PC-3 (cell line): ENCODE data around the gene CLEC4E. TPM values are rescaled to one million over a fixed set of nuclear protein-coding genes. Genes with fewer than 3 reads are reported as not detected.

Source experiments
- ATAC-seq: fragments of 200-7000 bp; cut with Tn5 transposase; 2 replicates; pipeline ENCODE4 v1.9.1; 2020; ENCODE audit warnings: mild to moderate bottlenecking, moderate library complexity
- BruUV-seq: library from RNA; stranded (reverse); fragments of 400-500 nt; replicated peaks from 2 replicates; lab custom pipeline; 2021; lab: Mats Ljungman, UMichigan
- CTCF ChIA-PET: fragments of 300-600 bp; sonication (Branson Sonifier 250); formaldehyde crosslinking; loops from one replicate; lab custom pipeline; 2022; ENCODE audit warnings: antibody characterized with exemption; lab: Charles Lee
- POLR2A ChIA-PET: fragments of 300-600 bp; sonication (Branson Sonifier 250); formaldehyde crosslinking; loops from one replicate; lab custom pipeline; 2022; ENCODE audit warnings: antibody characterized with exemption; ENCODE audit not compliant: unreplicated experiment; lab: Charles Lee
- DNase-seq: peaks from one replicate; pipeline ENCODE4 v3.0.0-alpha.2; 2015
- H2AFZ ChIP-seq: fragments of 300-600 bp; sonication (generic); 2 replicates; pipeline ENCODE4 v1.6.0; 2016; ENCODE audit warnings: antibody characterized with exemption, low read length
- H3F3A ChIP-seq: fragments of 300-600 bp; sonication (generic); one replicate; pipeline ENCODE4 v1.6.0; 2017; ENCODE audit warnings: antibody characterized with exemption, low read length, control low read depth, mild to moderate bottlenecking; ENCODE audit not compliant: unreplicated experiment
- H3K27ac ChIP-seq: fragments of 300-600 bp; sonication (generic); 2 replicates; pipeline ENCODE4 v1.5.1; 2016; ENCODE audit warnings: mild to moderate bottlenecking, low read length
- H3K27me3 ChIP-seq: fragments of 300-600 bp; sonication (generic); 2 replicates; pipeline ENCODE4 v1.6.1; 2016; ENCODE audit warnings: low read length, mixed read lengths
- H3K36me3 ChIP-seq: fragments of 300-600 bp; sonication (generic); 2 replicates; pipeline ENCODE4 v1.6.1; 2016; ENCODE audit warnings: low read depth, mixed run types, low read length, mixed read lengths
- H3K4me1 ChIP-seq: fragments of 300-600 bp; sonication (generic); 2 replicates; pipeline ENCODE4 v1.5.1; 2016; ENCODE audit warnings: low read length; ENCODE audit not compliant: insufficient read depth
- H3K4me2 ChIP-seq: fragments of 300-600 bp; sonication (generic); 2 replicates; pipeline ENCODE4 v1.6.0; 2016; ENCODE audit warnings: low read length
- H3K4me3 ChIP-seq: fragments of 300-600 bp; sonication (generic); 2 replicates; pipeline ENCODE4 v1.5.1; 2016; ENCODE audit warnings: mild to moderate bottlenecking, low read length, mixed read lengths
- H3K79me2 ChIP-seq: fragments of 300-600 bp; sonication (generic); 2 replicates; pipeline ENCODE4 v1.6.1; 2017; ENCODE audit warnings: low read length, mixed read lengths
- H3K9ac ChIP-seq: fragments of 300-600 bp; sonication (generic); 2 replicates; pipeline ENCODE4 v1.6.0; 2016; ENCODE audit warnings: mild to moderate bottlenecking, low read length
- H3K9me2 ChIP-seq: fragments of 300-600 bp; sonication (generic); replicated peaks from 2 replicates; pipeline ENCODE4 v1.6.1; 2016; ENCODE audit warnings: mixed run types, low read length, mixed read lengths
- H3K9me3 ChIP-seq: fragments of 300-600 bp; sonication (generic); 2 replicates; pipeline ENCODE4 v1.6.1; 2016; ENCODE audit warnings: low read length, mixed read lengths
- H4K20me1 ChIP-seq: fragments of 300-600 bp; sonication (generic); 2 replicates; pipeline ENCODE4 v1.6.1; 2016; ENCODE audit warnings: low read length, mixed read lengths
- EZH2 ChIP-seq: fragments of 300-600 bp; sonication (generic); IDR thresholded peaks from one replicate; pipeline ENCODE4 v1.6.1; 2017; ENCODE audit warnings: antibody characterized with exemption, mild to moderate bottlenecking, low read length; ENCODE audit not compliant: unreplicated experiment
- EZH2phosphoT487 ChIP-seq: fragments of 300-600 bp; sonication (generic); IDR thresholded peaks from 2 replicates; pipeline ENCODE4 v1.6.1; 2018; ENCODE audit warnings: mild to moderate bottlenecking, antibody characterized with exemption, low read length, borderline replicate concordance
- intact Hi-C: fragments of 100-400 bp; cut with micrococcal nuclease; formaldehyde crosslinking; loops from 2 replicates; pipeline ENCODE4 v1.9.0; 2023
- total RNA-seq: library from RNA; depleted of rRNA; stranded (reverse); fragments of >200 nt; gene quantifications from 2 replicates; pipeline ENCODE4 v1.2.3, GENCODE V29; 2014; rRNA removed
- TF ChIP-seq, protein P1 (sequence below): fragments of 300-600 bp; sonication (generic); conservative IDR thresholded peaks from 2 replicates; pipeline ENCODE4 v1.5.1; 2017; ENCODE audit warnings: antibody characterized with exemption, low read depth, mild to moderate bottlenecking, low read length

The CLEC4E gene
- total RNA-seq, 1 experiment from 2014 or later: not detected

GRCh38 chr12:8493084-8493483, 47.6 kb downstream of the CLEC4E start:
- Histone ChIP-seq H3K79me2 (no peaks in the 10 kb centered on the region), H3K4me2 (no peak overlapping the region), H3F3A (no peaks in the 10 kb centered on the region), H3K36me3 (no peaks in the 10 kb centered on the region), H3K27me3 (peaks cover 25% of the 10 kb centered on the region), H3K4me1 (no peaks in the 10 kb centered on the region), H4K20me1 (no peaks in the 10 kb centered on the region), H3K4me3 (no peak overlapping the region), H3K9me2 (no peaks in the 10 kb centered on the region), H3K9ac (no peak overlapping the region), H2AFZ (no peak overlapping the region), H3K27ac (no peak overlapping the region), H3K9me3 (no peaks in the 10 kb centered on the region)
- DNase-seq (no peak), ATAC-seq (no peak)
- ChIA-PET POLR2A (no interaction called here), CTCF (no interaction called here)
- BruUV-seq: no TSS peak
- TF ChIP-seq EZH2phosphoT487: no peak
- TF ChIP-seq, protein P1, sequence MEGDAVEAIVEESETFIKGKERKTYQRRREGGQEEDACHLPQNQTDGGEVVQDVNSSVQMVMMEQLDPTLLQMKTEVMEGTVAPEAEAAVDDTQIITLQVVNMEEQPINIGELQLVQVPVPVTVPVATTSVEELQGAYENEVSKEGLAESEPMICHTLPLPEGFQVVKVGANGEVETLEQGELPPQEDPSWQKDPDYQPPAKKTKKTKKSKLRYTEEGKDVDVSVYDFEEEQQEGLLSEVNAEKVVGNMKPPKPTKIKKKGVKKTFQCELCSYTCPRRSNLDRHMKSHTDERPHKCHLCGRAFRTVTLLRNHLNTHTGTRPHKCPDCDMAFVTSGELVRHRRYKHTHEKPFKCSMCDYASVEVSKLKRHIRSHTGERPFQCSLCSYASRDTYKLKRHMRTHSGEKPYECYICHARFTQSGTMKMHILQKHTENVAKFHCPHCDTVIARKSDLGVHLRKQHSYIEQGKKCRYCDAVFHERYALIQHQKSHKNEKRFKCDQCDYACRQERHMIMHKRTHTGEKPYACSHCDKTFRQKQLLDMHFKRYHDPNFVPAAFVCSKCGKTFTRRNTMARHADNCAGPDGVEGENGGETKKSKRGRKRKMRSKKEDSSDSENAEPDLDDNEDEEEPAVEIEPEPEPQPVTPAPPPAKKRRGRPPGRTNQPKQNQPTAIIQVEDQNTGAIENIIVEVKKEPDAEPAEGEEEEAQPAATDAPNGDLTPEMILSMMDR: no peak
- TF ChIP-seq EZH2: no peak
- intact Hi-C loops: no loop called here

DNA sequence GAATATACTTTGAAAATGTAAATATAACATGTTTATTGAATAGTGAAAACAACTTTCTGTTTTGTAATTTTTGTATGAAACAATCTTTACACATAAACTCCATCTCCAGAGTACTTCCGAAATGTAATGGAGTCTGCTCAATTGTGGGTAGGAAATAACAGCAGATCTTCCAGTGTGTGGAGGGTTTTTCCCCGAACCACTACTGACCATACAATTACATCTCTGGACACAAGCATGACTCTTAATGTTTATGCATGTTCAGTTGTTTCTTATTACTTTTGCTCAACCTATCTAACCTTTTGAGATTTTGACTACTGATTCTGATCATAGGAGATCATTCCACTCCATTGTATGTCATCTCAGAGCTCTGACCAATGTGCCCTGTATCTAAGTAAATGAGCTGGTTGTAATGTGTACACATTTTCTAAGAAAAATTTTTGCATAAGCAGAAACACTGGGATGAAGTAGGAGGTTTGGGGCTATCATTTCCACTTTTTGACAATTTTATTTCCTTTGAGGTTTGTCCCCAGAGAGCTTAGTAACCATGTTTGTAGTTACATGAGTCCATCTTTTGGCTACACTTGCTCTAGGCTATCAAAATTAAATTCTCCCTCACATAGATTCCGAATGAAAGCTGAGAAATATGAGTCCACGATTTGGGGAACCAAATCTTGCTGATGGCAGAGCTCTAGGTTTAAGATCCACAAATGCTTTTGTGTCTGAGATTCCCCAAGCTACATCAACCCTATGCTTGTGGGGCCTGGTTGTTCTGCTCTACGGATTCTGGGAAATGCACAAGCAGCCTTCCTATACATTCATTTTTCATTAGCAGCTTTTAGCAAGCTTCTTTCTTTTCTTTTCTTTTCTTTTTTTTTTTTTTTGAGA, 48.8 kb downstream of the CLEC4E start:
- ChIA-PET CTCF (interaction anchor here (0.6 kb wide), 2 partner anchors 18 to 214 kb away, joined by 3 to 9 read pairs; no protein-coding TSS in a partner anchor), POLR2A (no interaction called here)
- Histone ChIP-seq H3K9me2 (no peaks in the 10 kb centered on the region), H3K4me1 (no peaks in the 10 kb centered on the region), H3K4me2 (no peak overlapping the region), H4K20me1 (no peaks in the 10 kb centered on the region), H3K9ac (no peak overlapping the region), H3K79me2 (no peaks in the 10 kb centered on the region), H3K27ac (no peak overlapping the region), H2AFZ (no peak overlapping the region), H3K36me3 (no peaks in the 10 kb centered on the region), H3K4me3 (no peak overlapping the region), H3K9me3 (no peaks in the 10 kb centered on the region), H3K27me3 (peaks cover 18% of the 10 kb centered on the region), H3F3A (no peaks in the 10 kb centered on the region)
- TF ChIP-seq EZH2 (no peak), EZH2phosphoT487 (no peak)
- TF ChIP-seq, protein P1: no peak
- no peak for ATAC-seq
- intact Hi-C loops: no loop called here
- no TSS peak for BruUV-seq
- DNase-seq: no peak

Other genes with a start within 250 kb of the CLEC4E start
- not detected in 2 replicates for gene CLEC6A, start 84.9 kb downstream of the CLEC4E start, total RNA-seq
- not detected in 2 replicates for gene CLEC4D, start 27.4 kb downstream of the CLEC4E start, total RNA-seq
- gene AICDA, start 72.0 kb upstream of the CLEC4E start, total RNA-seq: not detected in 2 replicates
- gene MFAP5, start 121.9 kb upstream of the CLEC4E start, total RNA-seq: not detected in 2 replicates
- gene RIMKLB, start 157.1 kb upstream of the CLEC4E start, total RNA-seq: 1.3 and 4.9 TPM in 2 replicates